ENCODE measurements around the gene C10orf105. TPM values are rescaled to one million over a fixed set of nuclear protein-coding genes. Genes with fewer than 3 reads are reported as not detected.

C10orf105 gene
- polyA plus RNA-seq, 2 donors = 0.02 to 0.04 TPM

GRCh38 chr10:71706216-71707121 lies 13.1 kb downstream of the C10orf105 start:
- Histone ChIP-seq H3K9me3 (ENCODE audit: control insufficient read depth in 2 of 2, insufficient read depth in 1 of 2, low read depth in 1 of 2, low read length in 1 of 2) (no peaks in the 10 kb centered on the region), H3K27ac (ENCODE audit: low read depth in 2 of 2, low read length in 1 of 2) (no peak overlapping the region), H3K4me3 (ENCODE audit: low read depth in 1 of 2, low read length in 2 of 2) (no peak overlapping the region), H3K27me3 (ENCODE audit: control insufficient read depth in 1 of 2, insufficient read depth in 2 of 2, low read length in 2 of 2) (no peaks in the 10 kb centered on the region), H3K36me3 (ENCODE audit: control insufficient read depth in 2 of 2, insufficient read depth in 2 of 2, low read length in 1 of 2) (no peaks in the 10 kb centered on the region), H3K4me1 (ENCODE audit: control insufficient read depth in 2 of 2, insufficient read depth in 2 of 2, low read length in 1 of 2) (no peaks in the 10 kb centered on the region)
- WGBS, 2 donors = 93 to 94% methylated on average over 35 of the region's 35 CpGs

- WGBS, 2 donors = 47 to 62% methylated on average over 2 of the region's 2 CpGs
- no peaks in the 10 kb centered on the region for H3K9me3 ChIP-seq (ENCODE audit: control insufficient read depth in 2 of 2, insufficient read depth in 1 of 2, low read depth in 1 of 2, low read length in 1 of 2)
- no peak overlapping the region for H3K4me3 ChIP-seq (ENCODE audit: low read depth in 1 of 2, low read length in 2 of 2)
- no peaks in the 10 kb centered on the region for H3K4me1 ChIP-seq (ENCODE audit: control insufficient read depth in 2 of 2, insufficient read depth in 2 of 2, low read length in 1 of 2)
- H3K27me3 ChIP-seq (ENCODE audit: control insufficient read depth in 1 of 2, insufficient read depth in 2 of 2, low read length in 2 of 2) = no peaks in the 10 kb centered on the region
- H3K36me3 ChIP-seq (ENCODE audit: control insufficient read depth in 2 of 2, insufficient read depth in 2 of 2, low read length in 1 of 2) = no peaks in the 10 kb centered on the region
- no peak overlapping the region for H3K27ac ChIP-seq (ENCODE audit: low read depth in 2 of 2, low read length in 1 of 2)
Observed at GRCh38 chr10:71705582-71705981, 14.0 kb downstream of the C10orf105 start.

- Histone ChIP-seq H3K36me3 (ENCODE audit: control insufficient read depth in 2 of 2, insufficient read depth in 2 of 2, low read length in 1 of 2) (no peaks in the 10 kb centered on the region), H3K27me3 (ENCODE audit: control insufficient read depth in 1 of 2, insufficient read depth in 2 of 2, low read length in 2 of 2) (no peaks in the 10 kb centered on the region), H3K9me3 (ENCODE audit: control insufficient read depth in 2 of 2, insufficient read depth in 1 of 2, low read depth in 1 of 2, low read length in 1 of 2) (no peaks in the 10 kb centered on the region), H3K4me1 (ENCODE audit: control insufficient read depth in 2 of 2, insufficient read depth in 2 of 2, low read length in 1 of 2) (no peaks in the 10 kb centered on the region), H3K4me3 (ENCODE audit: low read depth in 1 of 2, low read length in 2 of 2) (no peak overlapping the region), H3K27ac (ENCODE audit: low read depth in 2 of 2, low read length in 1 of 2) (no peak overlapping the region)
- 94% methylated on average over 18 of the region's 18 CpGs for WGBS, 2 donors
Observed at GRCh38 chr10:71704816-71705215, 14.8 kb downstream of the C10orf105 start.

GRCh38 chr10:71703577-71703976 lies 16.0 kb downstream of the C10orf105 start:
- Histone ChIP-seq H3K36me3 (ENCODE audit: control insufficient read depth in 2 of 2, insufficient read depth in 2 of 2, low read length in 1 of 2) (no peaks in the 10 kb centered on the region), H3K27me3 (ENCODE audit: control insufficient read depth in 1 of 2, insufficient read depth in 2 of 2, low read length in 2 of 2) (no peaks in the 10 kb centered on the region), H3K4me3 (ENCODE audit: low read depth in 1 of 2, low read length in 2 of 2) (no peak overlapping the region), H3K27ac (ENCODE audit: low read depth in 2 of 2, low read length in 1 of 2) (no peak overlapping the region), H3K9me3 (ENCODE audit: control insufficient read depth in 2 of 2, insufficient read depth in 1 of 2, low read depth in 1 of 2, low read length in 1 of 2) (no peaks in the 10 kb centered on the region), H3K4me1 (ENCODE audit: control insufficient read depth in 2 of 2, insufficient read depth in 2 of 2, low read length in 1 of 2) (no peaks in the 10 kb centered on the region)
- 89 to 90% methylated on average over 11 of the region's 11 CpGs for WGBS, 2 donors

GRCh38 chr10:71701496-71702132 lies 18.0 kb downstream of the C10orf105 start:
- WGBS, 2 donors = 79 to 83% methylated on average over 11 of the region's 11 CpGs
- H3K4me3 ChIP-seq (ENCODE audit: low read depth in 1 of 2, low read length in 2 of 2) = no peak overlapping the region
- H3K4me1 ChIP-seq (ENCODE audit: control insufficient read depth in 2 of 2, insufficient read depth in 2 of 2, low read length in 1 of 2) = no peaks in the 10 kb centered on the region
- H3K27me3 ChIP-seq (ENCODE audit: control insufficient read depth in 1 of 2, insufficient read depth in 2 of 2, low read length in 2 of 2) = no peaks in the 10 kb centered on the region
- H3K9me3 ChIP-seq (ENCODE audit: control insufficient read depth in 2 of 2, insufficient read depth in 1 of 2, low read depth in 1 of 2, low read length in 1 of 2) = no peaks in the 10 kb centered on the region
- no peaks in the 10 kb centered on the region for H3K36me3 ChIP-seq (ENCODE audit: control insufficient read depth in 2 of 2, insufficient read depth in 2 of 2, low read length in 1 of 2)
- H3K27ac ChIP-seq (ENCODE audit: low read depth in 2 of 2, low read length in 1 of 2) = no peak overlapping the region

- no peak overlapping the region for H3K27ac ChIP-seq (ENCODE audit: low read depth in 2 of 2, low read length in 1 of 2)
- H3K4me3 ChIP-seq (ENCODE audit: low read depth in 1 of 2, low read length in 2 of 2) = no peak overlapping the region
- no peaks in the 10 kb centered on the region for H3K4me1 ChIP-seq (ENCODE audit: control insufficient read depth in 2 of 2, insufficient read depth in 2 of 2, low read length in 1 of 2)
- no peaks in the 10 kb centered on the region for H3K9me3 ChIP-seq (ENCODE audit: control insufficient read depth in 2 of 2, insufficient read depth in 1 of 2, low read depth in 1 of 2, low read length in 1 of 2)
- no peaks in the 10 kb centered on the region for H3K36me3 ChIP-seq (ENCODE audit: control insufficient read depth in 2 of 2, insufficient read depth in 2 of 2, low read length in 1 of 2)
- WGBS, 2 donors = 90 to 91% methylated on average over 11 of the region's 11 CpGs
- H3K27me3 ChIP-seq (ENCODE audit: control insufficient read depth in 1 of 2, insufficient read depth in 2 of 2, low read length in 2 of 2) = no peaks in the 10 kb centered on the region
Observed at GRCh38 chr10:71700731-71701368, 18.7 kb downstream of the C10orf105 start.

GRCh38 chr10:71698737-71699136 lies 20.8 kb downstream of the C10orf105 start:
- no peaks in the 10 kb centered on the region for H3K27me3 ChIP-seq (ENCODE audit: control insufficient read depth in 1 of 2, insufficient read depth in 2 of 2, low read length in 2 of 2)
- H3K4me3 ChIP-seq (ENCODE audit: low read depth in 1 of 2, low read length in 2 of 2) = no peak overlapping the region
- H3K27ac ChIP-seq (ENCODE audit: low read depth in 2 of 2, low read length in 1 of 2) = no peak overlapping the region
- no peaks in the 10 kb centered on the region for H3K36me3 ChIP-seq (ENCODE audit: control insufficient read depth in 2 of 2, insufficient read depth in 2 of 2, low read length in 1 of 2)
- WGBS, 2 donors = 79 to 86% methylated on average over 5 of the region's 5 CpGs
- no peaks in the 10 kb centered on the region for H3K9me3 ChIP-seq (ENCODE audit: control insufficient read depth in 2 of 2, insufficient read depth in 1 of 2, low read depth in 1 of 2, low read length in 1 of 2)
- H3K4me1 ChIP-seq (ENCODE audit: control insufficient read depth in 2 of 2, insufficient read depth in 2 of 2, low read length in 1 of 2) = no peaks in the 10 kb centered on the region

GRCh38 chr10:71697938-71698709 lies 21.5 kb downstream of the C10orf105 start:
- 62 to 66% methylated on average over 7 of the region's 7 CpGs for WGBS, 2 donors
- Histone ChIP-seq H3K4me3 (ENCODE audit: low read depth in 1 of 2, low read length in 2 of 2) (no peak overlapping the region), H3K27ac (ENCODE audit: low read depth in 2 of 2, low read length in 1 of 2) (no peak overlapping the region), H3K4me1 (ENCODE audit: control insufficient read depth in 2 of 2, insufficient read depth in 2 of 2, low read length in 1 of 2) (no peaks in the 10 kb centered on the region), H3K27me3 (ENCODE audit: control insufficient read depth in 1 of 2, insufficient read depth in 2 of 2, low read length in 2 of 2) (no peaks in the 10 kb centered on the region), H3K36me3 (ENCODE audit: control insufficient read depth in 2 of 2, insufficient read depth in 2 of 2, low read length in 1 of 2) (no peaks in the 10 kb centered on the region), H3K9me3 (ENCODE audit: control insufficient read depth in 2 of 2, insufficient read depth in 1 of 2, low read depth in 1 of 2, low read length in 1 of 2) (no peaks in the 10 kb centered on the region)

GRCh38 chr10:71696628-71697326 lies 22.8 kb downstream of the C10orf105 start:
- Histone ChIP-seq H3K36me3 (ENCODE audit: control insufficient read depth in 2 of 2, insufficient read depth in 2 of 2, low read length in 1 of 2) (no peaks in the 10 kb centered on the region), H3K4me3 (ENCODE audit: low read depth in 1 of 2, low read length in 2 of 2) (no peak overlapping the region), H3K9me3 (ENCODE audit: control insufficient read depth in 2 of 2, insufficient read depth in 1 of 2, low read depth in 1 of 2, low read length in 1 of 2) (no peaks in the 10 kb centered on the region), H3K4me1 (ENCODE audit: control insufficient read depth in 2 of 2, insufficient read depth in 2 of 2, low read length in 1 of 2) (no peaks in the 10 kb centered on the region), H3K27me3 (ENCODE audit: control insufficient read depth in 1 of 2, insufficient read depth in 2 of 2, low read length in 2 of 2) (no peaks in the 10 kb centered on the region), H3K27ac (ENCODE audit: low read depth in 2 of 2, low read length in 1 of 2) (no peak overlapping the region)
- 56 to 60% methylated on average over 10 of the region's 10 CpGs for WGBS, 2 donors

Data from esophagus (tissue), 2 donors.